ENCODE data around the gene CCDC40.

The CCDC40 gene

DNA sequence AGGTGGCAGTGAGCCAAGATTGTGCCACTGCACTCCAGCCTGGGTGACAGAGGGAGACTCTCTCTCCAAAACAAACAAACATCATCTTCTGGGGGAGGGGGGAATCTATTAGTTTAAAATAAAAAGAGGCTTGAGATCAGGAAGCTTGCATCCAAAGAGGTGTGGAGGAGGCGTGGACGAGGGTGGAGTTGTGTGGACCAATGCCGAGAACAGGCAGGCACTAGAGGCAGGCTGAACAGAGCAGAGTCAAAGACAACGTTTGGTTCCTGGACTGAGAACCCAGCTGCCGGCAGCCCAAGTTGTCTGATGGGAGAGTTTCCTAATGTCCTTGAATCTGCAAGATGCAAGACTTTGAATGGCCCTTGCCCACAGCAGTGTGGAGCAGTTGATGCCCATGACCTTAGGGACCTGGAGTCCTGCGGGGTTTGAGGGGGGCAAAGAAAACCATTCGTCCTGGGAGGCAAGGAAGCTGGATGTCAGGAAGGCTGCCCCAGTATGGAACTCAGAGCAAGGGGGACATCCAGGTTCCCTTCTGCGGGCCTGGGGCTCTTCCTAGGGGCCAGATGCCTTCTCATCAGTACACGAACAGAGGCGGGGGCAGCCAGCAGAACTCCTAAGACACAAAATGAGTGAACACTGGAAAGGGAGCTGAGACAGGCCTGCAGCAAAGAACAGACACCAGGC, 9.9 kb upstream of the CCDC40 start:
- no peak overlapping the region for H3K23ac ChIP-seq (ENCODE audit: low read depth, low read length, poor library complexity)
- H3K4me2 ChIP-seq (ENCODE audit: insufficient read depth, low read length, poor library complexity, severe bottlenecking) = no peak overlapping the region
- H3K79me1 ChIP-seq (ENCODE audit: low read depth, low read length) = peaks cover 29% of the 10 kb centered on the region
- peaks cover 7 to 53% of the 10 kb centered on the region in 2 donors for H3K36me3 ChIP-seq (replicated peaks in 1 of 2; ENCODE audit: control insufficient read depth in 2 of 2, insufficient read depth in 2 of 2, low read length in 2 of 2)
- no peak for DNase-seq (ENCODE audit: low spot score)
- no peak overlapping the region for H2BK15ac ChIP-seq (ENCODE audit: low read length)
- H4K8ac ChIP-seq (ENCODE audit: low read depth, low read length) = no peak overlapping the region
- no CpG with 5 or more reads among the region's 10 CpGs for WGBS, 2 donors (ENCODE audit: extremely low coverage in 2 of 2, insufficient read length in 2 of 2, insufficient replicate concordance in 1 of 2)
- no peak overlapping the region for H3K4me3 ChIP-seq (ENCODE audit: low read length in 2 of 2)
- H2BK120ac ChIP-seq (ENCODE audit: low read depth, low read length) = no peak overlapping the region
- H3K9ac ChIP-seq (ENCODE audit: low read depth, low read length, poor library complexity) = no peak overlapping the region
- H3K14ac ChIP-seq (ENCODE audit: low read length) = no peak overlapping the region
- no peak overlapping the region for H3K4ac ChIP-seq (ENCODE audit: low read length)
- peaks cover 0 to 6% (median 0%) of the 10 kb centered on the region in 3 experiments for H3K27me3 ChIP-seq (ENCODE audit: control insufficient read depth in 3 of 3, insufficient read depth in 3 of 3, low read depth in 1 of 3, low read length in 3 of 3)
- no peak overlapping the region for H3K18ac ChIP-seq (ENCODE audit: low read length)
- H3K4me1 ChIP-seq (ENCODE audit: control insufficient read depth in 2 of 2, insufficient read depth in 1 of 2, low read depth in 1 of 2, low read length in 2 of 2) = peaks cover 0 to 13% of the 10 kb centered on the region in 2 donors
- no peak overlapping the region for H2BK5ac ChIP-seq (ENCODE audit: low read length)
- no peak overlapping the region for H3K27ac ChIP-seq (replicated peaks; ENCODE audit: low read length)
- no peak overlapping the region for H2AK5ac ChIP-seq (ENCODE audit: low read depth, low read length)
- no peak overlapping the region for H2BK12ac ChIP-seq (ENCODE audit: low read length)
- H3K9me3 ChIP-seq (replicated peaks in 1 of 2; ENCODE audit: control insufficient read depth in 2 of 2, insufficient read depth in 1 of 2, low read depth in 1 of 2, low read length in 2 of 2) = peaks cover 8 to 19% of the 10 kb centered on the region in 2 donors
- no peak overlapping the region for H4K91ac ChIP-seq (ENCODE audit: low read depth, low read length, poor library complexity)
- no peak overlapping the region for H2AFZ ChIP-seq (ENCODE audit: low read length)

DNA sequence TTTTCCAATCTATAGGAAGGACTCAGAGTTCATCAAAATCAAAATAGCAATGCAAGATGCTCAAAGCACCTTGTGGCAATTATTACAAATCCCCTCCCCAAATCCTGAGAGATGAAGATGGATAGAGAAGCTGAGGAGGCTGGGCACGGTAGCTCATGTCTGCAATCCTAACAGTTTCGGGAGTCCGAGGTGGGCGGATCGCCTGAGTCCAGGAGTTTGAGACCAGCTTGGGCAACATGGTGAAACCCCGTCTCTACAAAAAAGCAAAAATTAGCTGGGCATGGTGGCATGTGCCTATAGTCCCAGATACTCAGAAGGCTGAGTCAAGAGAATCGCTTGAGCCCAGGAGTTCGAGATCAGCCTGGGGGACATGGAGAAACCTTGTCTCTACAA, 9.4 kb upstream of the CCDC40 start:
- no CpG with 5 or more reads among the region's 8 CpGs for WGBS, 2 donors (ENCODE audit: extremely low coverage in 2 of 2, insufficient read length in 2 of 2, insufficient replicate concordance in 1 of 2)
- no peak overlapping the region for H3K18ac ChIP-seq (ENCODE audit: low read length)
- peaks cover 4 to 56% of the 10 kb centered on the region in 2 donors for H3K36me3 ChIP-seq (replicated peaks in 1 of 2; ENCODE audit: control insufficient read depth in 2 of 2, insufficient read depth in 2 of 2, low read length in 2 of 2)
- H2BK12ac ChIP-seq (ENCODE audit: low read length) = no peak overlapping the region
- no peak overlapping the region for H3K9ac ChIP-seq (ENCODE audit: low read depth, low read length, poor library complexity)
- no peak overlapping the region for H2AK5ac ChIP-seq (ENCODE audit: low read depth, low read length)
- H3K27ac ChIP-seq (replicated peaks; ENCODE audit: low read length) = no peak overlapping the region
- no peak overlapping the region for H3K4ac ChIP-seq (ENCODE audit: low read length)
- H2BK15ac ChIP-seq (ENCODE audit: low read length) = no peak overlapping the region
- H4K91ac ChIP-seq (ENCODE audit: low read depth, low read length, poor library complexity) = no peak overlapping the region
- H3K23ac ChIP-seq (ENCODE audit: low read depth, low read length, poor library complexity) = no peak overlapping the region
- peaks cover 6 to 19% of the 10 kb centered on the region in 2 donors for H3K9me3 ChIP-seq (replicated peaks in 1 of 2; ENCODE audit: control insufficient read depth in 2 of 2, insufficient read depth in 1 of 2, low read depth in 1 of 2, low read length in 2 of 2)
- H2BK120ac ChIP-seq (ENCODE audit: low read depth, low read length) = no peak overlapping the region
- peaks cover 27% of the 10 kb centered on the region for H3K79me1 ChIP-seq (ENCODE audit: low read depth, low read length)
- H3K4me2 ChIP-seq (ENCODE audit: insufficient read depth, low read length, poor library complexity, severe bottlenecking) = no peak overlapping the region
- no peak for DNase-seq (ENCODE audit: low spot score)
- no peak overlapping the region for H2BK5ac ChIP-seq (ENCODE audit: low read length)
- H3K27me3 ChIP-seq (ENCODE audit: control insufficient read depth in 3 of 3, insufficient read depth in 3 of 3, low read depth in 1 of 3, low read length in 3 of 3) = peaks cover 0 to 4% (median 0%) of the 10 kb centered on the region in 3 experiments
- H3K14ac ChIP-seq (ENCODE audit: low read length) = no peak overlapping the region
- H3K4me3 ChIP-seq (ENCODE audit: low read length in 2 of 2) = no peak overlapping the region
- H2AFZ ChIP-seq (ENCODE audit: low read length) = no peak overlapping the region
- H4K8ac ChIP-seq (ENCODE audit: low read depth, low read length) = no peak overlapping the region
- peaks cover under 1 to 12% of the 10 kb centered on the region in 2 donors for H3K4me1 ChIP-seq (ENCODE audit: control insufficient read depth in 2 of 2, insufficient read depth in 1 of 2, low read depth in 1 of 2, low read length in 2 of 2)

DNA sequence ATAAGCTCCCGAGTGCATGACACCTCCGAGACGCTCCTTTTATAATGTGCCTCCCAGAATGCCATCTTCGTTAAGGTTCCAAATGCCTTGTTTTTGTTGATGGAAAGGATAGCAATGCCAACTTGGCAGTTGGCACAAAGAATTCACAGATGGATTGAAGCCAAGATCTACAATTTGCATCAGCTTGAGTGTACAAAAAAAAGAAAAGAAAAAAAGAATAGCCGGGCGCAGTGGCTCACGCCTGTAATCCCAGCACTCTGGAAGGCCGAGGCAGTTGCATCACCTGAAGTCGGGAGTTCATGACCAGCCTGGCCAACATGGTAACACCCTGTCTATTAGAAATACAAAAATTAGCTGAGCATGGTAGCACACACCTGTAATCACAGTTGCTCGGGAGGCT, 8.4 kb upstream of the CCDC40 start:
- peaks cover 0 to 4% (median 0%) of the 10 kb centered on the region in 3 experiments for H3K27me3 ChIP-seq (ENCODE audit: control insufficient read depth in 3 of 3, insufficient read depth in 3 of 3, low read depth in 1 of 3, low read length in 3 of 3)
- no peak overlapping the region for H3K4ac ChIP-seq (ENCODE audit: low read length)
- no peak overlapping the region for H2AK5ac ChIP-seq (ENCODE audit: low read depth, low read length)
- H4K8ac ChIP-seq (ENCODE audit: low read depth, low read length) = no peak overlapping the region
- peaks cover 27% of the 10 kb centered on the region for H3K79me1 ChIP-seq (ENCODE audit: low read depth, low read length)
- no peak overlapping the region for H4K91ac ChIP-seq (ENCODE audit: low read depth, low read length, poor library complexity)
- peaks cover 8 to 12% of the 10 kb centered on the region in 2 donors for H3K4me1 ChIP-seq (ENCODE audit: control insufficient read depth in 2 of 2, insufficient read depth in 1 of 2, low read depth in 1 of 2, low read length in 2 of 2)
- H3K23ac ChIP-seq (ENCODE audit: low read depth, low read length, poor library complexity) = no peak overlapping the region
- no peak for DNase-seq (ENCODE audit: low spot score)
- H3K9me3 ChIP-seq (replicated peaks in 1 of 2; ENCODE audit: control insufficient read depth in 2 of 2, insufficient read depth in 1 of 2, low read depth in 1 of 2, low read length in 2 of 2) = peaks cover 6 to 19% of the 10 kb centered on the region in 2 donors
- H3K4me3 ChIP-seq (ENCODE audit: low read length in 2 of 2) = no peak overlapping the region
- no peak overlapping the region for H3K14ac ChIP-seq (ENCODE audit: low read length)
- H2BK5ac ChIP-seq (ENCODE audit: low read length) = no peak overlapping the region
- peaks cover 4 to 63% of the 10 kb centered on the region in 2 donors for H3K36me3 ChIP-seq (replicated peaks in 1 of 2; ENCODE audit: control insufficient read depth in 2 of 2, insufficient read depth in 2 of 2, low read length in 2 of 2)
- no peak overlapping the region for H2BK15ac ChIP-seq (ENCODE audit: low read length)
- H3K9ac ChIP-seq (ENCODE audit: low read depth, low read length, poor library complexity) = no peak overlapping the region
- H3K18ac ChIP-seq (ENCODE audit: low read length) = no peak overlapping the region
- no peak overlapping the region for H3K27ac ChIP-seq (replicated peaks; ENCODE audit: low read length)
- no peak overlapping the region for H2BK12ac ChIP-seq (ENCODE audit: low read length)
- no peak overlapping the region for H2AFZ ChIP-seq (ENCODE audit: low read length)
- WGBS, 2 donors (ENCODE audit: extremely low coverage in 2 of 2, insufficient read length in 2 of 2, insufficient replicate concordance in 1 of 2) = no CpG with 5 or more reads among the region's 10 CpGs
- no peak overlapping the region for H3K4me2 ChIP-seq (ENCODE audit: insufficient read depth, low read length, poor library complexity, severe bottlenecking)
- H2BK120ac ChIP-seq (ENCODE audit: low read depth, low read length) = no peak overlapping the region

DNA sequence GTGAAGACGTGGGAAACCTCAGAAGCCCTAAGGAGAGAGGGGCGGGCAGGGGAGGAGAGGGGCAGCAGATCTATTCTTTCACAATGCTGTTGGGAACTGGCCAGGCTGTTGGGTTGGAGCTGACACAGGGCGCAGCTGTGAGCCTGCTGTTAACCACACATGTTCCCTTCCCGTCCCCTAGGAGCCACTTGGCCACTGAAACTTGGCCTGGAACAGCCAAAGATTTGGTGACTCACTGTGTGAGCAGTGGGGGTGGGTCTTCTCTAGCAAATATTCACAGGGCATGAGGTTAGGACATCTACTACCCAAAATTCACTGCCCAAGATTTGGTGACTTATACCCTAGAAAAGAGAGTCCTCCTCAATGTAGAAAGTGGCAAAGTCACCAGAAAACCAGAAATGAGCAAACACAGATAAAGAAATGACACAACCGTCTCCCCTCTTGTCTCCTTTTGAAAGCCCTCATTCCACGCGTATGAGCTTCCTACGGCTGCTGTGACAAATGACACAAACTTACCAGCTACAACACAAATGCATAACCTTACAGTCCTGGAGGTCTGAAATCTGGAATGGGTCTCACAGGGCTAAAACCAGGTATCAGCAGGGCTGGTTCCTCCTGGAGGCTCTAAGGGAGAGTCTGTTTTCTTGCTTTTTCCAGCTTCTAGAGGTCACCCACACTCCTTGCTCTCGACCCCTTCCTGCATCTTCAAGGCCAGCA, 7.0 kb upstream of the CCDC40 start:
- Histone ChIP-seq H3K23ac (ENCODE audit: low read depth, low read length, poor library complexity) (no peak overlapping the region), H3K4me2 (ENCODE audit: insufficient read depth, low read length, poor library complexity, severe bottlenecking) (no peak overlapping the region), H3K4me1 (ENCODE audit: control insufficient read depth in 2 of 2, insufficient read depth in 1 of 2, low read depth in 1 of 2, low read length in 2 of 2) (peaks cover 8 to 19% of the 10 kb centered on the region in 2 donors), H3K9me3 (replicated peaks in 1 of 2; ENCODE audit: control insufficient read depth in 2 of 2, insufficient read depth in 1 of 2, low read depth in 1 of 2, low read length in 2 of 2) (peaks cover 3 to 19% of the 10 kb centered on the region in 2 donors), H2AFZ (ENCODE audit: low read length) (no peak overlapping the region), H3K27me3 (ENCODE audit: control insufficient read depth in 3 of 3, insufficient read depth in 3 of 3, low read depth in 1 of 3, low read length in 3 of 3) (no peaks in the 10 kb centered on the region), H3K18ac (ENCODE audit: low read length) (no peak overlapping the region), H3K4ac (ENCODE audit: low read length) (no peak overlapping the region), H2BK15ac (ENCODE audit: low read length) (no peak overlapping the region), H2AK5ac (ENCODE audit: low read depth, low read length) (no peak overlapping the region), H3K36me3 (replicated peaks in 1 of 2; ENCODE audit: control insufficient read depth in 2 of 2, insufficient read depth in 2 of 2, low read length in 2 of 2) (peaks cover 1 to 65% of the 10 kb centered on the region in 2 donors), H2BK12ac (ENCODE audit: low read length) (no peak overlapping the region), H3K27ac (replicated peaks; ENCODE audit: low read length) (no peak overlapping the region), H4K91ac (ENCODE audit: low read depth, low read length, poor library complexity) (no peak overlapping the region), H2BK120ac (ENCODE audit: low read depth, low read length) (no peak overlapping the region), H3K14ac (ENCODE audit: low read length) (no peak overlapping the region), H3K79me1 (ENCODE audit: low read depth, low read length) (peaks cover 18% of the 10 kb centered on the region), H3K4me3 (ENCODE audit: low read length in 2 of 2) (no peak overlapping the region), H4K8ac (ENCODE audit: low read depth, low read length) (no peak overlapping the region), H3K9ac (ENCODE audit: low read depth, low read length, poor library complexity) (no peak overlapping the region), H2BK5ac (ENCODE audit: low read length) (no peak overlapping the region)
- DNase-seq (ENCODE audit: low spot score) = no peak
- no CpG with 5 or more reads among the region's 9 CpGs for WGBS, 2 donors (ENCODE audit: extremely low coverage in 2 of 2, insufficient read length in 2 of 2, insufficient replicate concordance in 1 of 2)

Data from neuronal stem cell (in vitro differentiated cells).